ENCODE data around the gene ADAM8. TPM values are rescaled to one million over a fixed set of nuclear protein-coding genes. Genes with fewer than 3 reads are reported as not detected.

ADAM8 gene
- total and polyA plus RNA-seq, 10 of the 15 experiments (the other 5 are each of a cell fraction or from before 2014, with no cell fraction given) = 0.37 to 92.7 (median 21.7) TPM

DNA sequence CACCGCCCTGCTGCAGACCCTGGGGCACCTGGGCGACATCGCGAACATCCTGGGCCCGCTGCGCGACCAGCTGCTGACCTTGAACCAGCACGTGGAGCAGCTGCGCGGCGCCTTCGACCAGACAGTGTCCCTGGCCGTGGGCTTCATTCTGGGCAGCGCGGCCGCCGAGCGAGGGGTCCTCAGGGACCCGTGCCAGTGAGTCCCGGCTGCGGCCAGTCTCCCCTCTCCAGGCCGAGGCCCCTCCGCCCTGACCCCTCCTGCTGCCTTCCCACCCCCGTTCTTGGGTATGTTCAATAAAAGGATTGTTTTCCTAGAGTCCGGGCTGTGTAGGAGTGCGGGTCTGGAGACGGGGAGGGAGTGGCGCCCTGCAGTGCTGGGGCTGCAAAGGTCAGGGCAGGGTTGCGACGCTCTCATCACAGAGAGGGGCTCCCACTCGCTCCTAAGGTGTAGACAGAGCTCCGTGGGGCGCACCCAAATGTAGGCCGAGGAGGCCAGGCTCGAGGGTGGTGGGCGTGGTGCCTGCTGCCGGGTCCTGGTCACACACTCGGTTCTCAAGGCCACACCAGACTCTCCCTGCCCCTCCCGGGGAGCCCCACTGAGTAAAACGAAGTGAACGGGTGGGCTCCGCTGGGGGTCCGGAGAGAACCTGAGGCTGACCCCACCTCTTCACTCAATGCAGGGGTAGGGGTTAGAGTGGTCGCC, 45.3 kb downstream of the ADAM8 start:
- TF ChIP-seq STAT1 (conservative IDR thresholded peaks at IDR 0.05) = no peak
- TF ChIP-seq RB1 (IDR thresholded peaks at IDR 0.05; ENCODE audit: borderline replicate concordance) = no peak
- no peak for TF ChIP-seq TBL1XR1 (IDR thresholded peaks at IDR 0.05; ENCODE audit: low read depth, low read length)
- no peak for TF ChIP-seq CREM (IDR thresholded peaks at IDR 0.05; ENCODE audit: low read depth)
- TF ChIP-seq EZH2 (IDR thresholded peaks at IDR 0.05; ENCODE audit: borderline replicate concordance, control insufficient read depth, low read depth, low read length) = no peak
- TF ChIP-seq EED (IDR thresholded peaks at IDR 0.05; ENCODE audit: low read depth) = no peak
- no peak for TF ChIP-seq EGR1 (IDR thresholded peaks at IDR 0.05; ENCODE audit: borderline replicate concordance in 1 of 2, low read depth in 2 of 2, low read length in 2 of 2)
- TF ChIP-seq YY1 (IDR thresholded peaks at IDR 0.05; ENCODE audit: low read depth, low read length) = no peak
- no peak for TF ChIP-seq CREB1 (IDR thresholded peaks at IDR 0.05; ENCODE audit: low read depth)
- TF ChIP-seq, protein P1, sequence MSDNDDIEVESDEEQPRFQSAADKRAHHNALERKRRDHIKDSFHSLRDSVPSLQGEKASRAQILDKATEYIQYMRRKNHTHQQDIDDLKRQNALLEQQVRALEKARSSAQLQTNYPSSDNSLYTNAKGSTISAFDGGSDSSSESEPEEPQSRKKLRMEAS (IDR thresholded peaks at IDR 0.05; ENCODE audit: low read depth, low read length) = no peak
- no peak for TF ChIP-seq MEF2B (IDR thresholded peaks at IDR 0.05; ENCODE audit: partially characterized antibody, poor library complexity, severe bottlenecking)
- no peak for TF ChIP-seq ZSCAN29 (IDR thresholded peaks at IDR 0.05)
- TF ChIP-seq JUND (IDR thresholded peaks at IDR 0.05; ENCODE audit: low read depth, low read length) = no peak
- TF ChIP-seq TAF1 (IDR thresholded peaks at IDR 0.05; ENCODE audit: borderline replicate concordance, low read depth, low read length) = no peak
- TF ChIP-seq, protein P2, sequence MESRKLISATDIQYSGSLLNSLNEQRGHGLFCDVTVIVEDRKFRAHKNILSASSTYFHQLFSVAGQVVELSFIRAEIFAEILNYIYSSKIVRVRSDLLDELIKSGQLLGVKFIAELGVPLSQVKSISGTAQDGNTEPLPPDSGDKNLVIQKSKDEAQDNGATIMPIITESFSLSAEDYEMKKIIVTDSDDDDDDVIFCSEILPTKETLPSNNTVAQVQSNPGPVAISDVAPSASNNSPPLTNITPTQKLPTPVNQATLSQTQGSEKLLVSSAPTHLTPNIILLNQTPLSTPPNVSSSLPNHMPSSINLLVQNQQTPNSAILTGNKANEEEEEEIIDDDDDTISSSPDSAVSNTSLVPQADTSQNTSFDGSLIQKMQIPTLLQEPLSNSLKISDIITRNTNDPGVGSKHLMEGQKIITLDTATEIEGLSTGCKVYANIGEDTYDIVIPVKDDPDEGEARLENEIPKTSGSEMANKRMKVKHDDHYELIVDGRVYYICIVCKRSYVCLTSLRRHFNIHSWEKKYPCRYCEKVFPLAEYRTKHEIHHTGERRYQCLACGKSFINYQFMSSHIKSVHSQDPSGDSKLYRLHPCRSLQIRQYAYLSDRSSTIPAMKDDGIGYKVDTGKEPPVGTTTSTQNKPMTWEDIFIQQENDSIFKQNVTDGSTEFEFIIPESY (IDR thresholded peaks at IDR 0.05) = no peak
- no peak for TF ChIP-seq MYB (IDR thresholded peaks at IDR 0.05; ENCODE audit: borderline replicate concordance, low read depth, low read length)
- TF ChIP-seq ASH2L (IDR thresholded peaks at IDR 0.05; ENCODE audit: borderline replicate concordance, low read depth) = no peak
- no peak for TF ChIP-seq MTA2 (IDR thresholded peaks at IDR 0.05; ENCODE audit: low read depth)
- H4K20me1 ChIP-seq (ENCODE audit: control insufficient read depth, insufficient read depth) = no peaks in the 10 kb centered on the region
- POLR2A ChIA-PET = no interaction called here
- H3K36me3 ChIP-seq (ENCODE audit: control insufficient read depth in 2 of 2, insufficient read depth in 2 of 2, low read length in 1 of 2) = no peaks in the 10 kb centered on the region
- H3K9ac ChIP-seq (ENCODE audit: control insufficient read depth, insufficient read depth, low read length) = no peak overlapping the region
- no peaks in the 10 kb centered on the region for H3K4me1 ChIP-seq (ENCODE audit: control insufficient read depth, insufficient read depth, low read length)
- RAD21 ChIA-PET (ENCODE audit: unreplicated experiment) = no interaction called here
- peaks cover 1 to 3% of the 10 kb centered on the region in 2 experiments; a peak in 2 of 4 replicates for H3K27me3 ChIP-seq (replicated peaks in 1 of 2; ENCODE audit: control insufficient read depth in 2 of 2, insufficient read depth in 2 of 2, low read length in 1 of 2)
- no peak overlapping the region for H3K4me2 ChIP-seq (ENCODE audit: control insufficient read depth, insufficient read depth)
- no peaks in the 10 kb centered on the region for H3K79me2 ChIP-seq (ENCODE audit: control insufficient read depth, insufficient read depth, low read length)
- DNase-seq (ENCODE audit: low read depth, low spot score) = no peak
- SMC1A ChIA-PET (ENCODE audit: uncharacterized antibody, unreplicated experiment) = no interaction called here
- H3K27ac ChIP-seq (ENCODE audit: control insufficient read depth, insufficient read depth) = no peak overlapping the region
- no peak overlapping the region for H2AFZ ChIP-seq (ENCODE audit: control insufficient read depth, low read depth, low read length)
- WGBS (ENCODE audit: insufficient coverage, insufficient replicate concordance, low lambda C conversion rate, missing lambda C conversion rate) = 64% methylated on average over 24 of the region's 44 CpGs
- no peaks in the 10 kb centered on the region for H3K9me3 ChIP-seq (replicated peaks; ENCODE audit: control insufficient read depth, insufficient read depth, low read length)
- in situ Hi-C loops (cut with MboI) = no loop called here
- CTCF ChIA-PET = no interaction called here
- FAIRE-seq = no peak
- intact Hi-C loops (cut with micrococcal nuclease; ENCODE audit: unreplicated experiment) = no loop called here
- BruUV-seq (replicated peaks) = no TSS peak
- H3K4me3 ChIP-seq = no peak overlapping the region
- no peak for ATAC-seq
